T-helper 1 cell treated with Interleukin-12 subunit alpha and Interleukin-12 subunit beta and Interleukin-4 antibody, amounts not matched to agents 30 ng/mL and 1 ng/mL, for 36 hours (primary cell): Measurements from ENCODE around the gene NUP62. TPM values are rescaled to one million over a fixed set of nuclear protein-coding genes. Genes with fewer than 3 reads are reported as not detected.
"Not testable (repeated sequence)": the region's sequence is repeated elsewhere in the genome, so short reads cannot be mapped to it uniquely, and the experiment has no call there.

ENCODE experiments used
- intact Hi-C: fragments of 100-400 bp; cut with micrococcal nuclease; formaldehyde crosslinking; loops from one replicate; pipeline ENCODE4 v1.15.1; 2024
- total RNA-seq: library from RNA; stranded (reverse); gene quantifications from 2 replicates; pipeline ENCODE4 v1.2.3, GENCODE V29; 2022

The NUP62 gene
- total RNA-seq, 1 donor from 2014 or later, result 155 TPM

DNA sequence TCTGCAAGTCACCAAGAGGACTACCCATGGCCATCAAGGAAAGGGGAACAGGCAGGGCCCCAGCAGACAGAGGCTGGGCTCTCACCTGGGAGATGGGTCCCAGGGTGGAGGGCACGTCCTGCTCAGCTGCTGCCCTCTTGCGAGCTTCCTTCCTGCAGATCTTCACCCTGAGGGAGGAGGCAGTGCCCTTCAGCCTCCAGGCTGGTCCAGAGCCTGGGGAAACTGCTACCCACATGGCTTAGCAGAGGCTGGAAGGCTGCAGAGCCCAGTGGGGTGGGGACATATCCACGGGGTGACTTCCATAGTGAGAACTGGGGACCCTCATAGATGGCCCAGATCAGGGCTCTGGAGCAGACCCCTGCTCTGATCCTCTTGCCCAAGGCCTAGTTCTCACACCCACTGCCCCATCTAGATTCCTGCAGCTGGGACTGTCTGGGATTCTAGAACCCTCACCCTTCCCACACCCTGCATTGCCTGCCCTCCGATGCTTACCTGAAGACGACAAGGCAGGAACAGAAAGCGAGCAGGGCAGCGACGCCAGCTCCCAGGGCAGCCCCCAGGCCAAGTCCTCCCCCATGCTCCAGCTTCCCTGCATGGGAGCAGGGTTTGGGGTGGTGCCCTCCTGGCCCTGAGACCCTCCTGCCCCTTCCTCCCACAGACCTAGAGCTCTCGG is 22.6 kb upstream of the NUP62 start:
- intact Hi-C loops, result no loop called here

- intact Hi-C loops, result no loop called here
Observed at GRCh38 chr19:49950956-49951526, 21.7 kb upstream of the NUP62 start.

- intact Hi-C loops, result no loop called here
Observed at GRCh38 chr19:49950590-49950948, 21.3 kb upstream of the NUP62 start.

GRCh38 chr19:49949742-49950589 is 20.7 kb upstream of the NUP62 start:
- intact Hi-C loops, result no loop called here

DNA sequence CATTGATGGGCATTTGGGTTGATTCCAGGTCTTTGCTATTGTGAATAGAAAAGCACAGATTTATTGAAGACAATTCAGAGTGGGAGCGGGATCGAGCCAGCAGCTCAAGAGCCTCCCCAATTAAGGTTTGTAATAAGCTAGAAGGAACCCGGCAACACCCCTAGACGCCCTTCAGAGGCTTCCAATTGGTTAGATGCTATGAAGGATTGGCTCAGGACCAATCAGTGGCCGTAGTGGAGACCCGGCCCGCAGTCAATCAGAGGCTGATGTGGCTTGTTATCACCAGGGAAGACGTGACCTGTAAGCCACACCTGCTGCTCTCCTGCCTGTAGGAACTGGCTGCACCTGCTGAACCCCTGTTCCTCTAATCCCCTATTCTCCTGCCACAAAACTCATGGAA is 17.1 kb upstream of the NUP62 start:
- intact Hi-C loops, result no loop called here

DNA sequence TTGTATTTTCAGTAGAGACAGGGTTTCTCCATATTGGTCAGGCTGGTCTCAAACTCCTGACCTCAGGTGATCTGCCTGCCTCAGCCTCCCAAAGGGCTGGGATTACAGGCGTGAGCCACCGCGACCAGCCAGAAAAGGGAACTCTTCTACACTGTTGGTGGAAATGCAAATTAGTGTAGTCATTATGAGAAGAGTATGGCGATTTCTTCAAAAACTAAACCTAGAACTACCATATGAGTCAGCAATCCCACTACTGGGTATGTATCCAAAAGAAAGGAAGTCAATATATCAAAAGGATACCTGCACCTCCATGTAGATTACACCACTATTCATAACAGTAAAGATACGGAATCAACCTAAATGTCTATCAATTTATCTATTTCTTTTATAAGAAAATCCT is 15.3 kb upstream of the NUP62 start:
- intact Hi-C loops, result not testable (repeated sequence)

DNA sequence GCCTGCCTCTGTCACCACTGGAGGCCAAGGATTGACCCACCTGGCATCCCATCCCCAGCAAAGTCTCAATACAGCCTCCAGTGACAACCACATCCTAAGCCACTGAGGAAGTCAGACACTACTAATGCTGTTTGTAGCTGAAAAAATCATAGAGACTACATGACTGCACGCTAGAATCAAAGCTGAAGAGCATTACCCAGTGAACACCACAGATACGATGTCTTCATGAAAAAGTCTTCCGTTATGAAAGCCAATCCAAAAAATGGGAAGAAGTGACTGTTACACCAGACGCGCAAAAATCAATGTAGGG is 11.1 kb upstream of the NUP62 start:
- intact Hi-C loops, result no loop called here

GRCh38 chr19:49939721-49940481 is 10.6 kb upstream of the NUP62 start:
- intact Hi-C loops, result loop anchor here (10.0 kb wide), 1 partner anchor 865 kb away; no protein-coding TSS in a partner anchor

DNA sequence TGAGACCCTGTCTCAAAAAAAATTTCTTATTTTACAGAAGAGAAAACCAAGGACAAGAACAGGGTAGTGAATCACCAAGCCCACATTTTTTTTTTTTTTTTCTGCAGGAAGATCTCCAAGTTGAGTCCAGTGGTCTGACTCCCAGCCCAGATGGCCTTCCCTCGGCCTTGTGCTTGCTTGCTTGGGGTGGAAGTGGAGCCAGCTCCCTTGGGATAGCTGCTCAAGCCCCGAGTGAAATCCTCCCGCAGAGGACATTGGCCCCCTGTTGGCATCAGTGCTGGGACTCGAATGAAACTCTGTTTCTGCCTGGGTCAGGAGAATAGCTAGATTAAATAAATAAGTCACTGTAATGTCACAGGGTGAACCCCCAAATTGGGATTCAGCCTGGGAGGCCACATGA is 9.4 kb upstream of the NUP62 start:
- intact Hi-C loops, result loop anchor here (10.0 kb wide), 1 partner anchor 866 kb away; no protein-coding TSS in a partner anchor

- intact Hi-C loops, result loop anchor here (1.0 to 10.0 kb wide), 3 partner anchors 45 to 867 kb away; no protein-coding TSS in a partner anchor
Observed at GRCh38 chr19:49937750-49938381, 8.6 kb upstream of the NUP62 start.

- intact Hi-C loops, result loop anchor here (10.0 kb wide), 1 partner anchor 868 kb away; no protein-coding TSS in a partner anchor
Observed at GRCh38 chr19:49936549-49936948, 7.2 kb upstream of the NUP62 start.

- intact Hi-C loops, result loop anchor here (5.0 to 10.0 kb wide), 2 partner anchors 256 to 871 kb away; partner anchors contain the start of gene PRMT1
Observed at GRCh38 chr19:49933643-49934042, 4.3 kb upstream of the NUP62 start.

DNA sequence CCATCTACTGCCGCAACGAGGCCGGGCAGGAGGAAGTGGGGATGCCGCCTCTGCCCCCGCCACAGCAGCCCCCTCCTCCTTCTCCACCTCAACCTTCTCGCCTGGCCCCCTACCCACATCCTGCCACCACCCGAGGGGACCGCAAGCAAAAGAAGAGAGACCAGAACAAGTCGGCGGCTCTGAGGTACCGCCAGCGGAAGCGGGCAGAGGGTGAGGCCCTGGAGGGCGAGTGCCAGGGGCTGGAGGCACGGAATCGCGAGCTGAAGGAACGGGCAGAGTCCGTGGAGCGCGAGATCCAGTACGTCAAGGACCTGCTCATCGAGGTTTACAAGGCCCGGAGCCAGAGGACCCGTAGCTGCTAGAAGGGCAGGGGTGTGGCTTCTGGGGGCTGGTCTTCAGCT is 3.4 kb upstream of the NUP62 start:
- intact Hi-C loops, result loop anchor here (5.0 to 10.0 kb wide), 2 partner anchors 255 to 872 kb away; partner anchors contain the start of gene PRMT1

- intact Hi-C loops, result loop anchor here (5.0 to 10.0 kb wide), 2 partner anchors 255 to 873 kb away; partner anchors contain the start of gene PRMT1
Observed at GRCh38 chr19:49932041-49932451, 2.7 kb upstream of the NUP62 start.

DNA sequence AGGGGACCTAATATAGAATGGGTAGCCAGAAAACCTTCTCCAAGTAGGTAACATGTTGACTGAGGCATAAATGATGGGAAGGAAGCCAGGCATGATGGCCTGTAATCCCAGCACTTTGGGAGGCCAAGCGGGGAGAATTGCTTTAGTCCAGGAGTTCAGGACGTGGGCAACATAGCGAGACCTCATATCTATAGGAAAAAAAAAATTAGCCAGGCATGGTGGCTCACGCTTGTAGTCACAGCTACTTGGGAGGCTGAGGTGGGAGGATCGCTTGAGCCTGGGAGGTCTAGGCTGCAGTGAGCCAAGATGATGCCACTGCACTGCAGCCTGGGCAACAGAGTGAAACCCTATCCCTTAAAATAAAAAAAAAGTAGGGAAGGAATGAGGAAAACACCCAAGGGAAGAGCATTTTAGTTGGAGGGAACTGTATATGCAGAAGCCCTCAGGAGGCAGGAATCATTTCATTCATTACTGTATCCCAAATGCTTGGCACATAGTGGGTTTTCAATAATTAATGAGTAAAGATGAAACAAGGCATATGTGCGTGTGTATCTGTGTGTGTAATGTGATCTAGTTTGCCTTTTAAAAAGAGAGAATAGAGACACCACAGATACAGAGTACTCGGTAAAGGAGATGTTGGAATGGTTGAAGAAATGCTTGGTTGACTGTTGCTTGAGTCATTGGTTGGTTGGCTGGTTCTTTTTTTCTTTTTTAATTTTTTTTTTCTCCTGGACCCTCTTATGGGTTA is 2.2 kb upstream of the NUP62 start:
- intact Hi-C loops, result loop anchor here (2.0 to 10.0 kb wide), 3 partner anchors 254 to 873 kb away; partner anchors contain the start of genes KCNC3 and PRMT1

- intact Hi-C loops, result loop anchor here (1.0 to 10.0 kb wide), 5 partner anchors 61 to 874 kb away; partner anchors contain the start of genes KCNC3, POLD1 and PRMT1
Observed at GRCh38 chr19:49930483-49931011, 1.2 kb upstream of the NUP62 start.

DNA sequence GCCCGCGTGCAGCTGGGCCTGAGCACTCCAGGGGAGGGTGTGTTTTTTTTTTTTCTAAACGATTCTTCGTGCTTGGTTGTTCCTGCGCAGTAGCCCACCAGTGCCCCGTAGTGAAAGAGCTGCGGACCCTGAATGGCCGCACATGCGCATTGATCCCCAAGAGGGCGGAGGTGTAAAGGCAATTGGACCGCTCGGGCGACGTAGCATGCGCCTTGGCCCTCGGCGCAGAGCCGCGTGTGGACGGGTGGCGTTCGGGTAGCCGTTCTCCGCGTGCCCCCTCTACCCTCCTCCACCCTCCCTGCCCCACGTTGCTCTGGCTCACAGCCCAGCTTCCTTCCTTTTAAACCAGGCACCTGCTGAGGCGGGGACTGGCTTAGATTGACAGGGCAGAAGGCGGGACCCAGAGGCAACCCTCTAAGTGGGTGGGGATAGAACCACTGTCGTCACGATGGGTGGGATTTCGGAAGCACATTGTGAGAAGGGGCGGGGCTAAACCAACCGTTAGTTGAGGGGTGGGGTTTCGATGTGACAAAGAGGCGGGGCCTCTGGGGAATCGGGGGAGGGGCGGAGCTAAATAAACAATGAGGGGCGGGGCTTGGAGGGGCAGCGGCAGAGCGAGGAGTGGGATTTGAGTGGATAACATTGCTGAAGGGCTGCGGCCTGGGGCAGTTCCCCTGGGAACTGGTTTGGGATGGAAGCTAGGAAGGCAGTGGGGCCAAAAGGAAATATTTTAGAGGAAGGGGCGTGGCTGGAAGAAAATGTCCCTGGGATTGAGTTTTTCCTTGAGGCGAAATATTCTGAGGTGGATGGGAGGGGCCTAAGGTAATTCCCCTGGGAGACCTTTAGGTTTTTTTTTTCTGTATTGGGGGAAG is 543 bp upstream of the NUP62 start:
- intact Hi-C loops, result loop anchor here (1.0 to 10.0 kb wide), 14 partner anchors 19 to 875 kb away; partner anchors contain the start of genes AKT1S1, AP2A1, KCNC3 and MED25

GRCh38 chr19:49927526-49928264 is 1.6 kb downstream of the NUP62 start:
- intact Hi-C loops, result loop anchor here (2.0 kb wide), 2 partner anchors 17 to 161 kb away; partner anchors contain the start of gene AP2A1
